OCI-LY7 (cell line): ENCODE results near the gene PLA2G15.

Source experiments
- CTCF ChIP-seq: fragments of 200-600 bp; sonication (generic); conservative IDR thresholded peaks from 2 replicates; pipeline ENCODE4 v1.5.1; 2014; ENCODE audit warnings: mild to moderate bottlenecking, antibody characterized with exemption, low read length, moderate library complexity, mixed read lengths
- EZH2phosphoT487 ChIP-seq: fragments of 200-600 bp; sonication (generic); IDR thresholded peaks from 2 replicates; pipeline ENCODE4 v1.6.1; 2018; ENCODE audit warnings: low read depth, borderline replicate concordance, mild to moderate bottlenecking, mixed run types, antibody characterized with exemption, low read length, moderate library complexity, mixed read lengths

GRCh38 chr16:68255712-68256111, 10.5 kb downstream of the PLA2G15 start:
- TF ChIP-seq CTCF (no peak), EZH2phosphoT487 (no peak)
